HL-60 (cell line): ENCODE measurements around the gene NETO1.

Experiments
- DNase-seq, 2 experiments: peaks; one replicate each; pipeline ENCODE4 v3.0.0-alpha.2; 2010 to 2020; ENCODE audit warnings: low read depth in 1 of 2, low spot score in 1 of 2
- H3K27ac ChIP-seq: fragments of 250-450 bp; sonication (Bioruptor Pico); replicated peaks from 2 replicates; pipeline ENCODE4 v1.5.1; 2020; ENCODE audit warnings: mild to moderate bottlenecking, moderate library complexity
- H3K27me3 ChIP-seq: fragments of 250-450 bp; sonication (Bioruptor Pico); 2 replicates; pipeline ENCODE4 v1.5.1; 2021; ENCODE audit warnings: mild to moderate bottlenecking, moderate library complexity; ENCODE audit not compliant: insufficient read depth, poor library complexity, severe bottlenecking
- H3K4me3 ChIP-seq: replicated peaks from 2 replicates; pipeline ENCODE4 v1.5.1; 2011; ENCODE audit warnings: mild to moderate bottlenecking, control low read depth, low read length; ENCODE audit not compliant: insufficient read depth
- GABPA ChIP-seq: IDR thresholded peaks from 2 replicates; pipeline ENCODE4 v1.6.1; 2012; ENCODE audit warnings: low read depth
- POLR2AphosphoS5 ChIP-seq: IDR thresholded peaks from 2 replicates; pipeline ENCODE4 v1.6.1; 2012; ENCODE audit warnings: low read depth
- SPI1 ChIP-seq: IDR thresholded peaks from 2 replicates; pipeline ENCODE4 v1.6.1; 2012; ENCODE audit warnings: low read depth, mild to moderate bottlenecking, borderline replicate concordance
- TF ChIP-seq, protein P1 (sequence below): IDR thresholded peaks from 2 replicates; pipeline ENCODE4 v1.6.1; 2012; ENCODE audit warnings: low read depth; ENCODE audit not compliant: insufficient replicate concordance
- TF ChIP-seq, protein P2 (sequence below): IDR thresholded peaks from one replicate; pipeline ENCODE4 v1.5.1; 2011; ENCODE audit warnings: low read length, control low read depth, inconsistent platforms; ENCODE audit not compliant: insufficient read depth

NETO1 gene

DNA sequence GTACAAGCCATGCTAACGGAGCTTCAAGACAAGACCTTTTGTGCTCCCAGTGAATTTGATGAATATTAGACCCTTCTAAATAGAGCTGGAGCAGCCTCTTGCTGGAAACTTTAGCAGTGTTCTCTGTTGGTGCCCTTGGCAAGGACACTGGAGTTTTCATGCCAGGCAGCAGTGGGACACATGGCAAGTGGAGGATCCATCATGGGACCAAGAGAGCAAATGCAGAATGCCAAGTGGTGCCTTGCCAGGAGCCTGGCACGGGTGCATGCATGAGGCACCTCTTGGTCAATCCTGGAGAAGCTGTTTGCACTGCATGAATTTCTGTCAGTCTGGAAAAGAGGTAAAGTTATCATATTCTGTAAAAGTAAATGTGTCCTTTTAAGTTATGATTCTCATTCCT lies 59.1 kb downstream of the NETO1 start:
- no peak for DNase-seq
- H3K27ac ChIP-seq = no peak overlapping the region
- no peaks in the 10 kb centered on the region for H3K27me3 ChIP-seq
- TF ChIP-seq, protein P1, sequence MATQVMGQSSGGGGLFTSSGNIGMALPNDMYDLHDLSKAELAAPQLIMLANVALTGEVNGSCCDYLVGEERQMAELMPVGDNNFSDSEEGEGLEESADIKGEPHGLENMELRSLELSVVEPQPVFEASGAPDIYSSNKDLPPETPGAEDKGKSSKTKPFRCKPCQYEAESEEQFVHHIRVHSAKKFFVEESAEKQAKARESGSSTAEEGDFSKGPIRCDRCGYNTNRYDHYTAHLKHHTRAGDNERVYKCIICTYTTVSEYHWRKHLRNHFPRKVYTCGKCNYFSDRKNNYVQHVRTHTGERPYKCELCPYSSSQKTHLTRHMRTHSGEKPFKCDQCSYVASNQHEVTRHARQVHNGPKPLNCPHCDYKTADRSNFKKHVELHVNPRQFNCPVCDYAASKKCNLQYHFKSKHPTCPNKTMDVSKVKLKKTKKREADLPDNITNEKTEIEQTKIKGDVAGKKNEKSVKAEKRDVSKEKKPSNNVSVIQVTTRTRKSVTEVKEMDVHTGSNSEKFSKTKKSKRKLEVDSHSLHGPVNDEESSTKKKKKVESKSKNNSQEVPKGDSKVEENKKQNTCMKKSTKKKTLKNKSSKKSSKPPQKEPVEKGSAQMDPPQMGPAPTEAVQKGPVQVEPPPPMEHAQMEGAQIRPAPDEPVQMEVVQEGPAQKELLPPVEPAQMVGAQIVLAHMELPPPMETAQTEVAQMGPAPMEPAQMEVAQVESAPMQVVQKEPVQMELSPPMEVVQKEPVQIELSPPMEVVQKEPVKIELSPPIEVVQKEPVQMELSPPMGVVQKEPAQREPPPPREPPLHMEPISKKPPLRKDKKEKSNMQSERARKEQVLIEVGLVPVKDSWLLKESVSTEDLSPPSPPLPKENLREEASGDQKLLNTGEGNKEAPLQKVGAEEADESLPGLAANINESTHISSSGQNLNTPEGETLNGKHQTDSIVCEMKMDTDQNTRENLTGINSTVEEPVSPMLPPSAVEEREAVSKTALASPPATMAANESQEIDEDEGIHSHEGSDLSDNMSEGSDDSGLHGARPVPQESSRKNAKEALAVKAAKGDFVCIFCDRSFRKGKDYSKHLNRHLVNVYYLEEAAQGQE = no peak
- TF ChIP-seq POLR2AphosphoS5 (no peak), GABPA (no peak), SPI1 (no peak)
- TF ChIP-seq, protein P2, sequence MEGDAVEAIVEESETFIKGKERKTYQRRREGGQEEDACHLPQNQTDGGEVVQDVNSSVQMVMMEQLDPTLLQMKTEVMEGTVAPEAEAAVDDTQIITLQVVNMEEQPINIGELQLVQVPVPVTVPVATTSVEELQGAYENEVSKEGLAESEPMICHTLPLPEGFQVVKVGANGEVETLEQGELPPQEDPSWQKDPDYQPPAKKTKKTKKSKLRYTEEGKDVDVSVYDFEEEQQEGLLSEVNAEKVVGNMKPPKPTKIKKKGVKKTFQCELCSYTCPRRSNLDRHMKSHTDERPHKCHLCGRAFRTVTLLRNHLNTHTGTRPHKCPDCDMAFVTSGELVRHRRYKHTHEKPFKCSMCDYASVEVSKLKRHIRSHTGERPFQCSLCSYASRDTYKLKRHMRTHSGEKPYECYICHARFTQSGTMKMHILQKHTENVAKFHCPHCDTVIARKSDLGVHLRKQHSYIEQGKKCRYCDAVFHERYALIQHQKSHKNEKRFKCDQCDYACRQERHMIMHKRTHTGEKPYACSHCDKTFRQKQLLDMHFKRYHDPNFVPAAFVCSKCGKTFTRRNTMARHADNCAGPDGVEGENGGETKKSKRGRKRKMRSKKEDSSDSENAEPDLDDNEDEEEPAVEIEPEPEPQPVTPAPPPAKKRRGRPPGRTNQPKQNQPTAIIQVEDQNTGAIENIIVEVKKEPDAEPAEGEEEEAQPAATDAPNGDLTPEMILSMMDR = no peak
- H3K4me3 ChIP-seq = no peak overlapping the region

- H3K27ac ChIP-seq = no peak overlapping the region
- no peaks in the 10 kb centered on the region for H3K27me3 ChIP-seq
- TF ChIP-seq, protein P1 = no peak
- TF ChIP-seq SPI1 = no peak
- TF ChIP-seq, protein P2 = no peak
- no peak for TF ChIP-seq GABPA
- TF ChIP-seq POLR2AphosphoS5 = no peak
- no peak for DNase-seq
- no peak overlapping the region for H3K4me3 ChIP-seq
Measured at GRCh38 chr18:72799106-72799505, 68.7 kb downstream of the NETO1 start.

DNA sequence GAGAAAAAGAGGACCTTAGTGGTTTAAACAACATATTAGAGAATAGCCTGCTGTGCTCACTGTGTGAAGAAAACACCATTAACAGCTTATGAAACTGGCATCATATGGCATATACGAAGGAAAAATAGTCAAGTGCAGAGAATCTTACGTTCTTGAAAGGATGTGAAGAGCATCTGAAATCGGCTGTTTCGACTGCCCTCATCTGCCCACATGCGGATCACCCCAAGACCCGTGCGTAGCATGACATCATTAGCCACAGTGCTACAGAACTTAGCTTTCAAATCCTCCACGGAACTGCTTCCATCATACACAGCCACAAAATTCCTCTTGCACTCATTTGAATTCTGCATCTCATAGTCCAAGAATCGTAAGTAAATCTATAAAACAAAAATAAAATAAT lies 84.3 kb downstream of the NETO1 start:
- no peak for TF ChIP-seq POLR2AphosphoS5
- H3K27me3 ChIP-seq = no peaks in the 10 kb centered on the region
- no peak overlapping the region for H3K27ac ChIP-seq
- H3K4me3 ChIP-seq = no peak overlapping the region
- no peak for DNase-seq

DNA sequence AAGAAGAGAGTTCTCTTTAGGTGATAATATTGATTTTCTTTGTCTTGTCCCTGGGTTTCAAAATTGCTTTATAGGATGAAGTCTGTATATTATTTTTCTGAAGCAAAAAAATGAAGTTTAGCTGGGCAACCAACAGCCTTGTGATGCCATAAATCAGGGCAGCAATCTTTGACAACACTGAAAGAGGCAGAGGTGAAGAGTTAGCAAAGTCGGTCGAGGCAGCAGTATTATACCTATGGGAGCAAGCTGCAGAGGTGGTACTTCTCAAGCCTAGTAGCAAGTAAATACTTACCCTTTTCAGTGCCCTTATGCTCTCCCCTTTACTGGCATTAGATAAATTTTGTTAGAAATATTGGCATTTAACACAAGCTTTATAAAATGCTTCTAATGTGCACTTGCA lies 92.9 kb downstream of the NETO1 start:
- TF ChIP-seq GABPA (no peak), POLR2AphosphoS5 (no peak), SPI1 (no peak)
- TF ChIP-seq, protein P1 = no peak
- TF ChIP-seq, protein P2 = no peak
- H3K27me3 ChIP-seq = no peaks in the 10 kb centered on the region
- H3K27ac ChIP-seq = no peak overlapping the region
- H3K4me3 ChIP-seq = no peak overlapping the region
- no peak for DNase-seq
